ENCODE results near the gene DUSP2.

Gene DUSP2

DNA sequence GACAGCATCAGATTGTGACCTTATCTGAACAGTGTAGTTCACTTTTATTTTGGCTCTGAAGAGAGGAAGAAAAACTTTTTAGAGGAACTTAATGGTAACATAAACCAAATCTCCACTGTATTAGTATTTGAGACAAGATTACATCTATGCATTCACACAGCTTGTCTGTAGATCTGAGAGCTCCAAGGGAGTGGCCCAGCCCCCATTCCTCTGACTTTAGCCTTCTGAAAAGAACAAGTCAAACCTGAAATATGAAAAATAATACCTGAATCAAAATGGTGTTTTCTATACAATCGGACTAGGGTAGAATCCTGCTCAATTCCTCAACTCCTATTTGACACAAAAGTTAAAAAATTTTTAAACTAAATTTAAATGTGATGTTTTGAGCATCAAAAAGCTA, 40.3 kb upstream of the DUSP2 start:
- TF ChIP-seq FOXP2 (optimal IDR thresholded peaks at IDR 0.05; ENCODE audit: borderline replicate concordance, extremely low read depth, extremely low read length, insufficient read depth) (no peak), TAF1 (IDR thresholded peaks at IDR 0.05; ENCODE audit: borderline replicate concordance, insufficient read depth, low read length) (no peak), REST (IDR thresholded peaks at IDR 0.05; ENCODE audit: insufficient read depth in 1 of 2, low read depth in 2 of 2, low read length in 2 of 2) (no peak), POLR2AphosphoS5 (IDR thresholded peaks at IDR 0.05; ENCODE audit: low read depth, low read length) (no peak)

DNA sequence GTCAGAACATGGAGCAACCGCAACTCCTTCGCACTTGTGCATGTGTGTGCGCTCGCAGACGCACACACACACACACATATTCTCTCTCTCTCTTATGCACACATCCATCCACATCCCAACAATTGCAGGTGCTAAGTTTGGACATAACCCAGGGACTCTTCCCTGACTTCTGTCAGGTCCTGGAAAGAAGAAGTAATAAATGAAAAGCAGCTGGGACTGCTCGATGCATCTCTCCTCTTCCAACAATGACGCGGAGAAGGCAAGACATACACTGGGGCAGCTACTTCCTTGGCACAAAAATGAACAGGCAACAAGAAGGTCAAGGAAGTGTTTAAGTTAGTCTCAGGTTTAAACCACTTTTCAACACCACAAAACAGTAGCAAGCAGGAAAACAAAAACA, 39.7 kb upstream of the DUSP2 start:
- TF ChIP-seq POLR2AphosphoS5 (IDR thresholded peaks at IDR 0.05; ENCODE audit: low read depth, low read length) (no peak), REST (IDR thresholded peaks at IDR 0.05; ENCODE audit: insufficient read depth in 1 of 2, low read depth in 2 of 2, low read length in 2 of 2) (no peak), SIN3A (IDR thresholded peaks at IDR 0.05; ENCODE audit: borderline replicate concordance, insufficient read depth, low read length) (no peak), FOXP2 (optimal IDR thresholded peaks at IDR 0.05; ENCODE audit: borderline replicate concordance, extremely low read depth, extremely low read length, insufficient read depth) (no peak), TAF1 (IDR thresholded peaks at IDR 0.05; ENCODE audit: borderline replicate concordance, insufficient read depth, low read length) (no peak)

- TF ChIP-seq FOXP2 (optimal IDR thresholded peaks at IDR 0.05; ENCODE audit: borderline replicate concordance, extremely low read depth, extremely low read length, insufficient read depth) (no peak), POLR2AphosphoS5 (IDR thresholded peaks at IDR 0.05; ENCODE audit: low read depth, low read length) (peak; percentile 34; the same call in 1 of the 2 replicates), SIN3A (IDR thresholded peaks at IDR 0.05; ENCODE audit: borderline replicate concordance, insufficient read depth, low read length) (no peak), REST (IDR thresholded peaks at IDR 0.05; ENCODE audit: insufficient read depth in 1 of 2, low read depth in 2 of 2, low read length in 2 of 2) (no peak)
These were observed 38.9 kb upstream of the DUSP2 start for GRCh38 chr2:96184188-96184587.

GRCh38 chr2:96181529-96181928, 36.3 kb upstream of the DUSP2 start:
- TF ChIP-seq TAF1 (IDR thresholded peaks at IDR 0.05; ENCODE audit: borderline replicate concordance, insufficient read depth, low read length) = no peak
- TF ChIP-seq REST (IDR thresholded peaks at IDR 0.05; ENCODE audit: insufficient read depth in 1 of 2, low read depth in 2 of 2, low read length in 2 of 2) = no peak
- no peak for TF ChIP-seq FOXP2 (optimal IDR thresholded peaks at IDR 0.05; ENCODE audit: borderline replicate concordance, extremely low read depth, extremely low read length, insufficient read depth)
- no peak for TF ChIP-seq POLR2AphosphoS5 (IDR thresholded peaks at IDR 0.05; ENCODE audit: low read depth, low read length)
- TF ChIP-seq SIN3A (IDR thresholded peaks at IDR 0.05; ENCODE audit: borderline replicate concordance, insufficient read depth, low read length) = no peak

DNA sequence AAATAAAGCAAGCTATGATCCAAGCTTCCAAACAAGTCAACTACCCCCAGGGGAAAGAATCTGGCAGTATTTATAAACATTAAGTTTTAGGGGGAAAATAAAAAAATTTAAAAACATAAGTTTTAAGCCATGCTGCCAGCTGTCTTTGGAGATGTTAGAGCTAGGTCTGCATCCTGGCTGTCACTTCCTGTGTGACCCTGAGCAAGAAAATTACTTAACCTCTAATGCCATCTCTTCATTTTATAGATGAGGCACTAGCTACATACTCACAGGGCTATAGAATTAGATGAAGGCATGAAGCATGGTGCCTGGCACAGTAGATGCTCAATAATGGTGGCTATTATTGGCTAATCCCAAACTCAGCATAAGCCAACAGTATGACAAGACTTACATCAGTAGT, 35.3 kb upstream of the DUSP2 start:
- TF ChIP-seq SIN3A (IDR thresholded peaks at IDR 0.05; ENCODE audit: borderline replicate concordance, insufficient read depth, low read length) = no peak
- TF ChIP-seq POLR2AphosphoS5 (IDR thresholded peaks at IDR 0.05; ENCODE audit: low read depth, low read length) = no peak
- TF ChIP-seq TAF1 (IDR thresholded peaks at IDR 0.05; ENCODE audit: borderline replicate concordance, insufficient read depth, low read length) = no peak
- TF ChIP-seq REST (IDR thresholded peaks at IDR 0.05; ENCODE audit: insufficient read depth in 1 of 2, low read depth in 2 of 2, low read length in 2 of 2) = no peak
- TF ChIP-seq FOXP2 (optimal IDR thresholded peaks at IDR 0.05; ENCODE audit: borderline replicate concordance, extremely low read depth, extremely low read length, insufficient read depth) = no peak
